Measurements from ENCODE around the gene EDIL3. TPM values are rescaled to one million over a fixed set of nuclear protein-coding genes. Genes with fewer than 3 reads are reported as not detected.

Gene EDIL3
- total and polyA plus RNA-seq, 10 of the 15 experiments (the other 5 are each of a cell fraction or from before 2014, with no cell fraction given): 0.01 to 0.62 (median 0.20) TPM

- in situ Hi-C loops (cut with MboI) (no loop called here), intact Hi-C loops (cut with micrococcal nuclease; ENCODE audit: unreplicated experiment) (no loop called here)
- Histone ChIP-seq H3K27ac (ENCODE audit: control insufficient read depth, insufficient read depth) (no peak overlapping the region), H3K79me2 (ENCODE audit: control insufficient read depth, insufficient read depth, low read length) (no peaks in the 10 kb centered on the region), H3K9ac (ENCODE audit: control insufficient read depth, insufficient read depth, low read length) (no peak overlapping the region), H3K9me3 (replicated peaks; ENCODE audit: control insufficient read depth, insufficient read depth, low read length) (no peaks in the 10 kb centered on the region; the same call in 2 of the 3 replicates), H2AFZ (ENCODE audit: control insufficient read depth, low read depth, low read length) (no peak overlapping the region), H3K4me2 (ENCODE audit: control insufficient read depth, insufficient read depth) (no peak overlapping the region), H3K4me3 (no peak overlapping the region), H4K20me1 (ENCODE audit: control insufficient read depth, insufficient read depth) (no peaks in the 10 kb centered on the region), H3K4me1 (ENCODE audit: control insufficient read depth, insufficient read depth, low read length) (no peaks in the 10 kb centered on the region), H3K27me3 (replicated peaks in 1 of 2; ENCODE audit: control insufficient read depth in 2 of 2, insufficient read depth in 2 of 2, low read length in 1 of 2) (no peaks in the 10 kb centered on the region), H3K36me3 (ENCODE audit: control insufficient read depth in 2 of 2, insufficient read depth in 2 of 2, low read length in 1 of 2) (no peaks in the 10 kb centered on the region)
- ATAC-seq (no peak), FAIRE-seq (no peak), DNase-seq (ENCODE audit: low read depth, low spot score) (no peak)
- POLR2A ChIA-PET: no interaction called here
- BruUV-seq (replicated peaks): no TSS peak
- RAD21 ChIA-PET (ENCODE audit: unreplicated experiment): no interaction called here
- SMC1A ChIA-PET (ENCODE audit: uncharacterized antibody, unreplicated experiment): no interaction called here
- CTCF ChIA-PET: interaction anchor here (1.0 kb wide), 1 partner anchor 375 kb away, joined by 4 read pairs; no protein-coding TSS in a partner anchor
- 42% methylated on average over 3 of the region's 3 CpGs for WGBS (ENCODE audit: insufficient coverage, insufficient replicate concordance, low lambda C conversion rate, missing lambda C conversion rate)
- TF ChIP-seq MEF2A (IDR thresholded peaks at IDR 0.05; ENCODE audit: insufficient read depth, low read depth, low read length) (no peak), HSF1 (IDR thresholded peaks at IDR 0.05; ENCODE audit: low read depth, low read length) (no peak), ZNF24 (IDR thresholded peaks at IDR 0.05) (no peak), BCL11A (IDR thresholded peaks at IDR 0.05; ENCODE audit: low read depth, low read length) (no peak), EZH2 (IDR thresholded peaks at IDR 0.05; ENCODE audit: borderline replicate concordance, control insufficient read depth, low read depth, low read length) (no peak), ELK1 (IDR thresholded peaks at IDR 0.05; ENCODE audit: low read depth, low read length) (no peak), SRF (IDR thresholded peaks at IDR 0.05; ENCODE audit: low read depth in 2 of 2, low read length in 2 of 2) (no peak), ZZZ3 (IDR thresholded peaks at IDR 0.05; ENCODE audit: control insufficient read depth, insufficient read length, low read depth) (no peak)
- TF ChIP-seq, protein P1, sequence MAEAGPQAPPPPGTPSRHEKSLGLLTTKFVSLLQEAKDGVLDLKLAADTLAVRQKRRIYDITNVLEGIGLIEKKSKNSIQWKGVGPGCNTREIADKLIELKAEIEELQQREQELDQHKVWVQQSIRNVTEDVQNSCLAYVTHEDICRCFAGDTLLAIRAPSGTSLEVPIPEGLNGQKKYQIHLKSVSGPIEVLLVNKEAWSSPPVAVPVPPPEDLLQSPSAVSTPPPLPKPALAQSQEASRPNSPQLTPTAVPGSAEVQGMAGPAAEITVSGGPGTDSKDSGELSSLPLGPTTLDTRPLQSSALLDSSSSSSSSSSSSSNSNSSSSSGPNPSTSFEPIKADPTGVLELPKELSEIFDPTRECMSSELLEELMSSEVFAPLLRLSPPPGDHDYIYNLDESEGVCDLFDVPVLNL (IDR thresholded peaks at IDR 0.05; ENCODE audit: low read depth, low read length): no peak
- TF ChIP-seq, protein P2, sequence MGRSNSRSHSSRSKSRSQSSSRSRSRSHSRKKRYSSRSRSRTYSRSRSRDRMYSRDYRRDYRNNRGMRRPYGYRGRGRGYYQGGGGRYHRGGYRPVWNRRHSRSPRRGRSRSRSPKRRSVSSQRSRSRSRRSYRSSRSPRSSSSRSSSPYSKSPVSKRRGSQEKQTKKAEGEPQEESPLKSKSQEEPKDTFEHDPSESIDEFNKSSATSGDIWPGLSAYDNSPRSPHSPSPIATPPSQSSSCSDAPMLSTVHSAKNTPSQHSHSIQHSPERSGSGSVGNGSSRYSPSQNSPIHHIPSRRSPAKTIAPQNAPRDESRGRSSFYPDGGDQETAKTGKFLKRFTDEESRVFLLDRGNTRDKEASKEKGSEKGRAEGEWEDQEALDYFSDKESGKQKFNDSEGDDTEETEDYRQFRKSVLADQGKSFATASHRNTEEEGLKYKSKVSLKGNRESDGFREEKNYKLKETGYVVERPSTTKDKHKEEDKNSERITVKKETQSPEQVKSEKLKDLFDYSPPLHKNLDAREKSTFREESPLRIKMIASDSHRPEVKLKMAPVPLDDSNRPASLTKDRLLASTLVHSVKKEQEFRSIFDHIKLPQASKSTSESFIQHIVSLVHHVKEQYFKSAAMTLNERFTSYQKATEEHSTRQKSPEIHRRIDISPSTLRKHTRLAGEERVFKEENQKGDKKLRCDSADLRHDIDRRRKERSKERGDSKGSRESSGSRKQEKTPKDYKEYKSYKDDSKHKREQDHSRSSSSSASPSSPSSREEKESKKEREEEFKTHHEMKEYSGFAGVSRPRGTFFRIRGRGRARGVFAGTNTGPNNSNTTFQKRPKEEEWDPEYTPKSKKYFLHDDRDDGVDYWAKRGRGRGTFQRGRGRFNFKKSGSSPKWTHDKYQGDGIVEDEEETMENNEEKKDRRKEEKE (IDR thresholded peaks at IDR 0.05): no peak
- TF ChIP-seq, protein P3, sequence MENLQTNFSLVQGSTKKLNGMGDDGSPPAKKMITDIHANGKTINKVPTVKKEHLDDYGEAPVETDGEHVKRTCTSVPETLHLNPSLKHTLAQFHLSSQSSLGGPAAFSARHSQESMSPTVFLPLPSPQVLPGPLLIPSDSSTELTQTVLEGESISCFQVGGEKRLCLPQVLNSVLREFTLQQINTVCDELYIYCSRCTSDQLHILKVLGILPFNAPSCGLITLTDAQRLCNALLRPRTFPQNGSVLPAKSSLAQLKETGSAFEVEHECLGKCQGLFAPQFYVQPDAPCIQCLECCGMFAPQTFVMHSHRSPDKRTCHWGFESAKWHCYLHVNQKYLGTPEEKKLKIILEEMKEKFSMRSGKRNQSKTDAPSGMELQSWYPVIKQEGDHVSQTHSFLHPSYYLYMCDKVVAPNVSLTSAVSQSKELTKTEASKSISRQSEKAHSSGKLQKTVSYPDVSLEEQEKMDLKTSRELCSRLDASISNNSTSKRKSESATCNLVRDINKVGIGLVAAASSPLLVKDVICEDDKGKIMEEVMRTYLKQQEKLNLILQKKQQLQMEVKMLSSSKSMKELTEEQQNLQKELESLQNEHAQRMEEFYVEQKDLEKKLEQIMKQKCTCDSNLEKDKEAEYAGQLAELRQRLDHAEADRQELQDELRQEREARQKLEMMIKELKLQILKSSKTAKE (IDR thresholded peaks at IDR 0.05; ENCODE audit: low read depth, poor library complexity, severe bottlenecking): no peak
- TF ChIP-seq, protein P4, sequence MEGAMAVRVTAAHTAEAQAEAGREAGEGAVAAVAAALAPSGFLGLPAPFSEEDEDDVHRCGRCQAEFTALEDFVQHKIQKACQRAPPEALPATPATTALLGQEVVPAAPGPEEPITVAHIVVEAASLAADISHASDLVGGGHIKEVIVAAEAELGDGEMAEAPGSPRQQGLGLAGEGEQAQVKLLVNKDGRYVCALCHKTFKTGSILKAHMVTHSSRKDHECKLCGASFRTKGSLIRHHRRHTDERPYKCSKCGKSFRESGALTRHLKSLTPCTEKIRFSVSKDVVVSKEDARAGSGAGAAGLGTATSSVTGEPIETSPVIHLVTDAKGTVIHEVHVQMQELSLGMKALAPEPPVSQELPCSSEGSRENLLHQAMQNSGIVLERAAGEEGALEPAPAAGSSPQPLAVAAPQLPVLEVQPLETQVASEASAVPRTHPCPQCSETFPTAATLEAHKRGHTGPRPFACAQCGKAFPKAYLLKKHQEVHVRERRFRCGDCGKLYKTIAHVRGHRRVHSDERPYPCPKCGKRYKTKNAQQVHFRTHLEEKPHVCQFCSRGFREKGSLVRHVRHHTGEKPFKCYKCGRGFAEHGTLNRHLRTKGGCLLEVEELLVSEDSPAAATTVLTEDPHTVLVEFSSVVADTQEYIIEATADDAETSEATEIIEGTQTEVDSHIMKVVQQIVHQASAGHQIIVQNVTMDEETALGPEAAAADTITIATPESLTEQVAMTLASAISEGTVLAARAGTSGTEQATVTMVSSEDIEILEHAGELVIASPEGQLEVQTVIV (IDR thresholded peaks at IDR 0.05; ENCODE audit: borderline replicate concordance, partially characterized antibody): no peak
Measured at GRCh38 chr5:84092738-84093137, 291.9 kb downstream of the EDIL3 start.
